Astrocyte of the cerebellum (primary cell): ENCODE measurements around the gene SLC16A2.

Experiments
- DNase-seq: peaks from one replicate; pipeline ENCODE4 v3.0.0-alpha.2; 2011; ENCODE audit warnings: low read depth
- H3K4me3 ChIP-seq: 2 replicates; pipeline ENCODE4 v1.5.1; 2011; ENCODE audit warnings: mild to moderate bottlenecking, low read depth, low read length, moderate library complexity
- CTCF ChIP-seq: IDR thresholded peaks from 2 replicates; pipeline ENCODE4 v1.5.1; 2012; ENCODE audit warnings: low read length, low read depth, moderate library complexity, mild to moderate bottlenecking; ENCODE audit errors: missing control alignments
- in situ Hi-C: cut with HindIII; loops from 2 replicates; pipeline ENCODE4 v1.10.0; 2017; ENCODE audit warnings: low sequenced_read_pairs

SLC16A2 gene

GRCh38 chrX:74493806-74494205 is 72.5 kb downstream of the SLC16A2 start:
- in situ Hi-C loops, result no loop called here
- no peak overlapping the region for H3K4me3 ChIP-seq
- no peak for TF ChIP-seq CTCF
- DNase-seq, result no peak

GRCh38 chrX:74498924-74499323 is 77.6 kb downstream of the SLC16A2 start:
- no peak for TF ChIP-seq CTCF
- DNase-seq, result no peak
- in situ Hi-C loops, result no loop called here
- H3K4me3 ChIP-seq, result no peak overlapping the region

GRCh38 chrX:74500067-74500466 is 78.8 kb downstream of the SLC16A2 start:
- in situ Hi-C loops, result no loop called here
- TF ChIP-seq CTCF, result no peak
- no peak for DNase-seq
- H3K4me3 ChIP-seq, result no peak overlapping the region

- no peak for DNase-seq
- H3K4me3 ChIP-seq, result no peak overlapping the region
- in situ Hi-C loops, result no loop called here
- TF ChIP-seq CTCF, result no peak
Observed at GRCh38 chrX:74500555-74500954, 79.3 kb downstream of the SLC16A2 start.

GRCh38 chrX:74505437-74505836 is 84.1 kb downstream of the SLC16A2 start:
- no peak for DNase-seq
- TF ChIP-seq CTCF, result no peak
- in situ Hi-C loops, result no loop called here
- no peak overlapping the region for H3K4me3 ChIP-seq

- no peak for DNase-seq
- in situ Hi-C loops, result no loop called here
- no peak for TF ChIP-seq CTCF
- H3K4me3 ChIP-seq, result no peak overlapping the region
Observed at GRCh38 chrX:74506317-74507115, 85.2 kb downstream of the SLC16A2 start.

GRCh38 chrX:74507191-74507590 is 85.9 kb downstream of the SLC16A2 start:
- in situ Hi-C loops, result no loop called here
- no peak for DNase-seq
- TF ChIP-seq CTCF, result no peak
- H3K4me3 ChIP-seq, result no peak overlapping the region
